Glomerular visceral epithelial cell (primary cell): ENCODE results near the gene DHX29.
"Not testable (repeated sequence)": the region's sequence is repeated elsewhere in the genome, so short reads cannot be mapped to it uniquely, and the experiment has no call there.

Source experiments
- DNase-seq: peaks from one replicate; pipeline ENCODE4 v3.0.0-alpha.2; 2016; ENCODE audit errors: extremely low spot score

Gene DHX29

GRCh38 chr5:55307383-55308253, at the start of gene DHX29, which contains the start of gene MTREX:
Gene DHX29 (minus strand): TSS chr5:55307694. CDS start chr5:55307573, 121 bp downstream.
Gene MTREX (plus strand): TSS chr5:55307989. CDS start chr5:55308014, 25 bp downstream.
- peak; percentile 91 for DNase-seq

GRCh38 chr5:55356896-55357295, 49.4 kb upstream of the DHX29 start:
- no peak for DNase-seq

GRCh38 chr5:55350754-55351153, 43.3 kb upstream of the DHX29 start:
- DNase-seq, result no peak

GRCh38 chr5:55347786-55348185, 40.3 kb upstream of the DHX29 start:
- DNase-seq, result no peak

- DNase-seq, result peak; percentile 61
These were observed 37.8 kb upstream of the DHX29 start for GRCh38 chr5:55345327-55345726.

- DNase-seq, result peak; percentile 65
These were observed 37.0 kb upstream of the DHX29 start for GRCh38 chr5:55344392-55344992.

GRCh38 chr5:55343609-55344008, 36.1 kb upstream of the DHX29 start:
- no peak for DNase-seq

- no peak for DNase-seq
These were observed 35.6 kb upstream of the DHX29 start for GRCh38 chr5:55343107-55343506.

- DNase-seq, result no peak
These were observed 31.3 kb upstream of the DHX29 start for GRCh38 chr5:55338810-55339243.

- DNase-seq, result peak; percentile 11
These were observed 30.7 kb upstream of the DHX29 start for GRCh38 chr5:55338092-55338613.

- DNase-seq, result no peak
These were observed 26.3 kb upstream of the DHX29 start for GRCh38 chr5:55333811-55334210.

GRCh38 chr5:55333017-55333416, 25.5 kb upstream of the DHX29 start:
- DNase-seq, result no peak

GRCh38 chr5:55331321-55331720, 23.8 kb upstream of the DHX29 start:
- DNase-seq, result peak; percentile 19

- no peak for DNase-seq
These were observed 19.8 kb upstream of the DHX29 start for GRCh38 chr5:55327281-55327680.

GRCh38 chr5:55325621-55326020, 18.1 kb upstream of the DHX29 start:
- DNase-seq, result no peak

GRCh38 chr5:55324815-55325418, 17.4 kb upstream of the DHX29 start:
- peak; percentile 57 for DNase-seq

GRCh38 chr5:55324006-55324405, 16.5 kb upstream of the DHX29 start:
- no peak for DNase-seq

GRCh38 chr5:55320571-55320970, 13.1 kb upstream of the DHX29 start:
- DNase-seq, result no peak

GRCh38 chr5:55319491-55319890, 12.0 kb upstream of the DHX29 start:
- DNase-seq, result no peak

- DNase-seq, result not testable (repeated sequence)
These were observed 10.7 kb upstream of the DHX29 start for GRCh38 chr5:55318237-55318636.

- DNase-seq, result no peak
These were observed 9.3 kb upstream of the DHX29 start for GRCh38 chr5:55316837-55317236.

GRCh38 chr5:55316289-55316688, 8.8 kb upstream of the DHX29 start:
- DNase-seq, result no peak
